Measurements from ENCODE around the gene STRIP2.

DNA sequence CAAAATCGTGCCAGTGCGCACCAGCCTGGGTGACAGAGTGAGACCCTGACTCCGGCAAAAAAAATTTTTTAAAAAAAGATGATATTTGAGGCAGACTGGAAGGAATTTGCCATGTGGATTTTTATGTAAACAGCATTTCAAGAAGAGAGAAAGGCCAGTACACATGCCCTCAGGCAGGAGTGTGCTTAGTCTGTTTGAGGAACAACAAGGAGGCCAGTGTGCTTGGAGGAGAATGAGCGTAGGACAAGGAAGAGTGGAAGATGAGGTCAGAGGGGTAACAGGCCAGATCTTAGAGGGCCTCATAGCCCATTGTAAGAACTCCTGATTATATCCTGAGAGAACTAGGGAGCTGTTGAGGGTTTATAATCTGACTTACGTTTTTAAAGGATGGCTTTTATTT, 17.2 kb upstream of the STRIP2 start:
- TF ChIP-seq, protein P1, sequence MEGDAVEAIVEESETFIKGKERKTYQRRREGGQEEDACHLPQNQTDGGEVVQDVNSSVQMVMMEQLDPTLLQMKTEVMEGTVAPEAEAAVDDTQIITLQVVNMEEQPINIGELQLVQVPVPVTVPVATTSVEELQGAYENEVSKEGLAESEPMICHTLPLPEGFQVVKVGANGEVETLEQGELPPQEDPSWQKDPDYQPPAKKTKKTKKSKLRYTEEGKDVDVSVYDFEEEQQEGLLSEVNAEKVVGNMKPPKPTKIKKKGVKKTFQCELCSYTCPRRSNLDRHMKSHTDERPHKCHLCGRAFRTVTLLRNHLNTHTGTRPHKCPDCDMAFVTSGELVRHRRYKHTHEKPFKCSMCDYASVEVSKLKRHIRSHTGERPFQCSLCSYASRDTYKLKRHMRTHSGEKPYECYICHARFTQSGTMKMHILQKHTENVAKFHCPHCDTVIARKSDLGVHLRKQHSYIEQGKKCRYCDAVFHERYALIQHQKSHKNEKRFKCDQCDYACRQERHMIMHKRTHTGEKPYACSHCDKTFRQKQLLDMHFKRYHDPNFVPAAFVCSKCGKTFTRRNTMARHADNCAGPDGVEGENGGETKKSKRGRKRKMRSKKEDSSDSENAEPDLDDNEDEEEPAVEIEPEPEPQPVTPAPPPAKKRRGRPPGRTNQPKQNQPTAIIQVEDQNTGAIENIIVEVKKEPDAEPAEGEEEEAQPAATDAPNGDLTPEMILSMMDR (IDR thresholded peaks at IDR 0.05): no peak
- TF ChIP-seq POLR2AphosphoS5 (IDR thresholded peaks at IDR 0.05; ENCODE audit: low read depth, low read length): no peak
- TF ChIP-seq SIN3A (IDR thresholded peaks at IDR 0.05; ENCODE audit: borderline replicate concordance, insufficient read depth, low read depth, low read length): no peak

Measured in Panc1 (cell line).